BLaER1 (cell line): ENCODE results near the gene RRP12.

Experiments used
- H3K27ac ChIP-seq: shearing (Covaris generic); formaldehyde crosslinking; 2 replicates; pipeline ENCODE4 v1.8.1; 2022
- H3K27me3 ChIP-seq: shearing (Covaris generic); formaldehyde crosslinking; 2 replicates; pipeline ENCODE4 v1.8.1; 2022
- H3K36me3 ChIP-seq: shearing (Covaris generic); formaldehyde crosslinking; 2 replicates; pipeline ENCODE4 v1.8.1; 2022
- H3K4me1 ChIP-seq: shearing (Covaris generic); formaldehyde crosslinking; 2 replicates; pipeline ENCODE4 v1.8.1; 2022
- H3K4me2 ChIP-seq: shearing (Covaris generic); formaldehyde crosslinking; 2 replicates; pipeline ENCODE4 v1.8.1; 2022
- H3K4me3 ChIP-seq: shearing (Covaris generic); formaldehyde crosslinking; 2 replicates; pipeline ENCODE4 v1.8.1; 2022
- H3K9ac ChIP-seq: shearing (Covaris generic); formaldehyde crosslinking; 2 replicates; pipeline ENCODE4 v1.8.1; 2022
- H3K9me3 ChIP-seq: shearing (Covaris generic); formaldehyde crosslinking; 2 replicates; pipeline ENCODE4 v1.8.1; 2022
- H4K20me1 ChIP-seq: shearing (Covaris generic); formaldehyde crosslinking; 2 replicates; pipeline ENCODE4 v1.8.1; 2022
- Cebpa-rat ChIP-seq: shearing (Covaris generic); IDR thresholded peaks from 2 replicates; pipeline ENCODE4 v1.8.1; 2022

RRP12 gene

DNA sequence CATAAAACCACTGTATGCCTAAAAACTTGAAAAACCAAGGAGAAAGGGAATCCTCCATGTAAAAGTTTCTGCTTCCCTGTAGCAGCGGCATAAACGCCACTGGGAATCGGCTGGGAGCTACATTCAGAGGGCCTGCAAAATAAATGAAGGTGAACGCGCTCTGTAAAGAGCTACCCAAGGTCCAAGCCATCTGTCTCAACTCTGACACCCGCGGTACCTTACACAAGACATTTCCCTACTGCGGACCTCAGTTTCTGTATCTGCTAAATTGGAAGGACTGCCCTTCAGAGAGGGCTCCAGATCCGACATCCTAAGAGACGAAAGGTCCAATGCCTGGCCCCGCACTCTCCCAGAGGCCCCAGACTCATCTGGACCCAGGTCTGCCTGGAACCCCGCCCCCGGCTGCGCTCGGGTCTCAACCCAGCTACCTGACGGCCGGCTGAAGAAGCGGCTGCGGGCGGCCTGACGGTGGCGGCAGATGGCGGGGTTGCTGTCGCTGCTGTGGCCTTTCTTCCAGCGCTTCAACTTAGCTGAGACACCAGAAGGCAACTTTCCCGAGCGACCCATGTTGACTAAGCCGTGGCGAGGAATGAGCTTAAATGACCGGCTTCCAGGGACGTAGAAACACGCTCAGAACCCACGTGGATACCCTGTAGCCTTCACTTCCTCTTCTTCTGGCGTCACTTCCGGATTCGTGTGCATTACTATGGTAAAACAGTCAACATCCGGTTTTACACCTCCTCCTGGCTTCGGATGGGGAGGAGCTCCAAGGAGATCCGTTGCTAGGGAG is at the start of gene RRP12:
Gene RRP12, minus strand, starts transcription at position 676 of the 790 bp plus-strand sequence. Its CDS starts 109 bp downstream, at position 567.
- H3K27ac ChIP-seq: peak within 1 kb of the TSS; percentile 59

DNA sequence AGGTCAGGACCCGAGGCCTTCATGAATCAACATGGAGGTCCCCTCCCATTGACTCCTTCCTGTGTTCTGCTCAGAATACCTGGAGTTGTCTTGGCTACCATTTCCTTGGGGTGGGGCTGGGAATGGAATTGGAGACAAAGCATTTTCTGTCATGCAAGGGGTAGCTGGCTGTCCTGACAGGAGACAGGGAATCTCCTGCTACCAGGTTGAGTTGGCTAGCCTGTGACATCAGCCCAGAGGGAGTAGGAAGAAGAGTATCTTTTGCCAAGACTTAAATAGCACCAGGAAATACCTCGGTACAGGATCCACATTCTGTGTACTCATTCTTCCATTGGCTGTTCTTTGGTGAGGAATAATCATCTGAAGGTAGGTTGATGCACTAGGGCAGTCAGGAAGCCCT is 49.7 kb upstream of the RRP12 start:
- no peaks in the 10 kb centered on the region for H3K27me3 ChIP-seq
- H4K20me1 ChIP-seq: peaks cover 92% of the 10 kb centered on the region
- H3K4me1 ChIP-seq: peaks cover 42% of the 10 kb centered on the region
- no peak overlapping the region for H3K4me3 ChIP-seq
- TF ChIP-seq Cebpa-rat: no peak
- no peaks in the 10 kb centered on the region for H3K9me3 ChIP-seq
- no peak overlapping the region for H3K27ac ChIP-seq
- no peak overlapping the region for H3K9ac ChIP-seq
- no peak overlapping the region for H3K4me2 ChIP-seq
- peaks cover 65% of the 10 kb centered on the region for H3K36me3 ChIP-seq

More for the DNA sequence above, at the start of gene RRP12:
- Histone ChIP-seq H3K4me1 (peaks cover 27% of the 10 kb centered on the region), H3K9me3 (no peaks in the 10 kb centered on the region), H3K27me3 (no peaks in the 10 kb centered on the region), H3K4me3 (peak within 1 kb of the TSS; percentile 82), H3K4me2 (peak within 1 kb of the TSS; percentile 95), H3K9ac (peak within 1 kb of the TSS; percentile 74), H4K20me1 (no peaks in the 10 kb centered on the region), H3K36me3 (peaks cover 25% of the 10 kb centered on the region)
- no peak for TF ChIP-seq Cebpa-rat

DNA sequence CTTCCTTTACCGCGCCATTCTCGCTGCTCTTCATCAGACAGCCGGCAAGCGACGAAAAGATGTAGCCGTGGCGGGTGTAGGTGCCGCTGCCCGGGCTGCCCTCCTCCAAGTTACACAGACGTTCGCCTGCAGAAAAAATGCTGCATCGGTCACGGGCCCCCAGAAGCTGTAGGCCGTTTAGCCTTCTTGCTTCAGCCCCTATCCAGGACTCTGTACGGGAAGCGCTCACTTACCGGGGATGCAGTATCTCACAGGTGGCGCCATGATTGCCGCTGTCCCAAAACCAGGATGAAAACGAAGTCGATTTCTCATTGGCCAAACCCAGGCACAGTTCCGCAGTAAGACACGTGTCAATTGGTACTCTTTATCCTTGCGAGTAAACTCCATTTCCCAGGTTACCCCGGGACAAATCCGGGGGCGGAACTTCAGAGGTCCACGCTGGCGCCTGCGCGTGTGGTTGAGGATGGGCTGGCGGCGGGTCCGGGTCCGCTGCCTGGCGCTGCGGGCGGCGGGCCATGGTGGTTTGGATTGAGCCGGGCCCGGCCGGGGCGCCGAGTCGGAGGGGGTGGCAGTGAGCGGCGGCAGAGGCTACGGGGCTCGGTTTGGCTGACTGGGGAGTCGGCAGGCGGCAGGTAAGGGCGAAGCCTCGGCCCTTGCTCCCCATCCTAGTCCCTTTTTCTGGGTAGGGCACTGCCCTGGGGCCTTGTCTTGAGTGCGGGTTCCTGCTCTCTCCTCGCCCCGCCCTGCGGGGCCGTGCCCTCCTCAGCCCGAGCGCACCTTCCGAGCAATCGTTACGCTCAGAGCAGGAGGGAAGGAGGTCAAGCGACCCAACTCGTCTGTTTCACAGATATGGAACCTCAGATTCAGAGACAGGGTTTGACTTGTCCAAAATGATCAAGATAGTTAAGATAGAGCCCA is 44.8 kb upstream of the RRP12 start, which contains the start of the genes EXOSC1 and ZDHHC16:
Gene EXOSC1, minus strand, starts transcription at position 285 of the 918 bp plus-strand sequence. Its CDS starts 21 bp downstream, at position 264.
Gene ZDHHC16, plus strand, starts transcription at position 454 of the 918 bp plus-strand sequence. CDS start 5,501 bp downstream, outside the sequence.
- Histone ChIP-seq H3K9ac (peak within 1 kb of the TSS; percentile 87), H3K27ac (peak within 1 kb of the TSS; percentile 77), H3K4me3 (peak within 1 kb of the TSS; percentile 85), H3K4me1 (peaks cover 41% of the 10 kb centered on the region), H3K9me3 (no peaks in the 10 kb centered on the region), H3K27me3 (no peaks in the 10 kb centered on the region), H3K36me3 (peaks cover 42% of the 10 kb centered on the region), H3K4me2 (peak within 1 kb of the TSS; percentile 93), H4K20me1 (peaks cover 44% of the 10 kb centered on the region)
- no peak for TF ChIP-seq Cebpa-rat

GRCh38 chr10:97445357-97445721 is 44.2 kb upstream of the RRP12 start:
- Histone ChIP-seq H3K9ac (peak overlapping the region; percentile 87), H3K27me3 (no peaks in the 10 kb centered on the region), H3K4me1 (peaks cover 37% of the 10 kb centered on the region), H3K4me3 (peak overlapping the region; percentile 85), H4K20me1 (peaks cover 37% of the 10 kb centered on the region), H3K4me2 (peak overlapping the region; percentile 93), H3K9me3 (no peaks in the 10 kb centered on the region), H3K27ac (peak overlapping the region; percentile 73), H3K36me3 (peaks cover 42% of the 10 kb centered on the region)
- no peak for TF ChIP-seq Cebpa-rat

GRCh38 chr10:97444212-97444611 is 43.1 kb upstream of the RRP12 start:
- H3K36me3 ChIP-seq: peaks cover 49% of the 10 kb centered on the region
- H4K20me1 ChIP-seq: peaks cover 30% of the 10 kb centered on the region
- no peak for TF ChIP-seq Cebpa-rat
- peaks cover 37% of the 10 kb centered on the region for H3K4me1 ChIP-seq
- H3K27ac ChIP-seq: no peak overlapping the region
- peak overlapping the region; percentile 93 for H3K4me2 ChIP-seq
- no peaks in the 10 kb centered on the region for H3K9me3 ChIP-seq
- H3K27me3 ChIP-seq: no peaks in the 10 kb centered on the region
- no peak overlapping the region for H3K4me3 ChIP-seq
- H3K9ac ChIP-seq: no peak overlapping the region

- Histone ChIP-seq H3K9me3 (no peaks in the 10 kb centered on the region), H3K9ac (no peak overlapping the region), H3K4me1 (peaks cover 21% of the 10 kb centered on the region), H3K27me3 (no peaks in the 10 kb centered on the region), H3K36me3 (peaks cover 62% of the 10 kb centered on the region), H3K4me3 (no peak overlapping the region), H3K4me2 (no peak overlapping the region), H4K20me1 (peaks cover 11% of the 10 kb centered on the region), H3K27ac (no peak overlapping the region)
- TF ChIP-seq Cebpa-rat: no peak
Observed at GRCh38 chr10:97442277-97442676, 41.1 kb upstream of the RRP12 start.

DNA sequence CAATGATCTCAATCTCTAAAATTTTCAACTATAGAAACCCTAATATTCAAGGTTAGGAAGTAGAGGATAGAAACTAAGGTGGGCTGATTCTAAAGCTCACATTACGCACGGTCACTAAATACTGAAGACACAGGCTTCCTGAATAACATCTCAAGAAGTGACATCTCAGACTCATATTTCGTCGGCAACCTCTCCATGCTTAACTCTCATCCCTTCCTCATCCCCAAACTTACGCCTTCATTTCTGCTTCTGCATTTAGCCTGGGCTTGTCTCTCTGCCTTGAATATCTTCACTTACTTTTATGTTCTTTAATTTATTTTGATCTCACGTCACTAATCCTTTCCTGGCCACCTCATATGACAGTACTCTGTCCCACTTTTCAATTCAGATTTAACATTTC is 34.1 kb upstream of the RRP12 start:
- H3K4me1 ChIP-seq: peaks cover 17% of the 10 kb centered on the region
- H3K9ac ChIP-seq: no peak overlapping the region
- H4K20me1 ChIP-seq: peaks cover 31% of the 10 kb centered on the region
- TF ChIP-seq Cebpa-rat: no peak
- H3K4me3 ChIP-seq: no peak overlapping the region
- peaks cover 92% of the 10 kb centered on the region for H3K36me3 ChIP-seq
- H3K4me2 ChIP-seq: no peak overlapping the region
- H3K27ac ChIP-seq: no peak overlapping the region
- no peaks in the 10 kb centered on the region for H3K9me3 ChIP-seq
- H3K27me3 ChIP-seq: no peaks in the 10 kb centered on the region

- Histone ChIP-seq H3K27me3 (no peaks in the 10 kb centered on the region), H4K20me1 (peaks cover 37% of the 10 kb centered on the region), H3K9me3 (no peaks in the 10 kb centered on the region), H3K4me2 (no peak overlapping the region), H3K9ac (no peak overlapping the region), H3K4me1 (peaks cover 22% of the 10 kb centered on the region), H3K27ac (no peak overlapping the region), H3K4me3 (no peak overlapping the region), H3K36me3 (peaks cover 93% of the 10 kb centered on the region)
- TF ChIP-seq Cebpa-rat: no peak
Observed at GRCh38 chr10:97434557-97434956, 33.4 kb upstream of the RRP12 start.

DNA sequence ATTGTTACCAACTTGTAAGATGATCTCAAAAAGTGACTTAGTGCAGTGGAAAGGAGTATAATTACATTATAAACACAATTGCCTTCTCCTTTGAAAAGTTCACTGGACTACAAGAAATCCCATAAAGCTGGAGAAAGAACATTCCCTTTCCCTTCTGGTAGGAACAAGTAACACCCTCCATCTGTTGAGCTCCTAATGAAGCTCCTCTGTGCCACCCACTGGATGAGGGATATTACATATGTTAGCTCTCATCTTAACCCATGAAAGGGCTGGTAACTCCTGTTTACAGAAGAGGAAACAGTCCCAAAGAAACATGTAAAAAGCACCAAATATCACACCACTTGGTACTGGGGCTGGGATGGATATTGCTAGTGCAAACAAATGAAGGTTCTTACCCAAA is 32.9 kb upstream of the RRP12 start:
- Histone ChIP-seq H3K27me3 (no peaks in the 10 kb centered on the region), H3K4me2 (no peak overlapping the region), H3K36me3 (peaks cover 92% of the 10 kb centered on the region), H4K20me1 (peaks cover 42% of the 10 kb centered on the region), H3K4me1 (peaks cover 28% of the 10 kb centered on the region), H3K27ac (no peak overlapping the region), H3K9ac (no peak overlapping the region), H3K9me3 (no peaks in the 10 kb centered on the region), H3K4me3 (no peak overlapping the region)
- TF ChIP-seq Cebpa-rat: no peak

DNA sequence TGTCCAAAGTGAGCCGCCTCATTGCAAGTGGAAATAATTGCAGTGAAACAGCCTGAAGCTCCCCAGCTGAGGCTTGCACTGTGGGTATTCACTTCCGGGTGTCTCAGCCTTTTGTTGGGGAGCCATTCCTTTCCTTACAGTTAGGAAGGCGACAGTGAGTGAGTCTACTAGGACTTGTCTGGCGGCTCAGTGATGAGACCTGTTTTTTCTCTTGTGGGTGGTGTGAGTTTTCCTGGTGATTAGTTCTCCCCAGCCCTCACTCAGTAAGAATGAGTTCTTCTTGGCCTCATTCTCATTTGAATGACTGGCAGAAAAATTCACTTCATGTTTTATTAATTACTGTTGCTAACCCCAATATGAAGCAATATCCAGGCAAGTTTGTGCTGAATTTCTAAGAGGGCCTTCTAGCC is 27.4 kb upstream of the RRP12 start:
- H3K4me2 ChIP-seq: peak overlapping the region; percentile 96
- peaks cover 53% of the 10 kb centered on the region for H3K36me3 ChIP-seq
- H4K20me1 ChIP-seq: peaks cover 54% of the 10 kb centered on the region
- no peaks in the 10 kb centered on the region for H3K27me3 ChIP-seq
- H3K4me1 ChIP-seq: peaks cover 52% of the 10 kb centered on the region
- H3K9ac ChIP-seq: peak overlapping the region; percentile 95
- no peak for TF ChIP-seq Cebpa-rat
- H3K27ac ChIP-seq: no peak overlapping the region; the same call in 1 of the 2 replicates
- H3K9me3 ChIP-seq: no peaks in the 10 kb centered on the region
- peak overlapping the region; percentile 91 for H3K4me3 ChIP-seq
